ES-I3 (cell line): ENCODE data around the gene LY6G6D.

Source experiments
- H3K36me3 ChIP-seq: 2 replicates; pipeline ENCODE4 v1.6.1; 2013; ENCODE audit warnings: mild to moderate bottlenecking, low read length, control low read depth, moderate library complexity; ENCODE audit not compliant: insufficient read depth
- H3K4me1 ChIP-seq: 2 replicates; pipeline ENCODE4 v1.6.1; 2013; ENCODE audit warnings: mild to moderate bottlenecking, control low read depth, low read length; ENCODE audit not compliant: insufficient read depth
- H3K9ac ChIP-seq: 2 replicates; pipeline ENCODE4 v1.6.1; 2013; ENCODE audit warnings: low read depth, mild to moderate bottlenecking, low read length, moderate library complexity
- H3K9me3 ChIP-seq: 2 replicates; pipeline ENCODE4 v1.6.1; 2013; ENCODE audit warnings: mild to moderate bottlenecking, low read length, moderate library complexity; ENCODE audit not compliant: control insufficient read depth, insufficient read depth

Gene LY6G6D

GRCh38 chr6:31742894-31743293, 27.7 kb downstream of the LY6G6D start:
- no peaks in the 10 kb centered on the region for H3K9me3 ChIP-seq
- H3K36me3 ChIP-seq = peaks cover 22% of the 10 kb centered on the region
- H3K4me1 ChIP-seq = peaks cover 9% of the 10 kb centered on the region
- no peak overlapping the region for H3K9ac ChIP-seq

- H3K9ac ChIP-seq = no peak overlapping the region
- no peaks in the 10 kb centered on the region for H3K9me3 ChIP-seq
- H3K36me3 ChIP-seq = peaks cover 22% of the 10 kb centered on the region
- no peaks in the 10 kb centered on the region for H3K4me1 ChIP-seq
Observed at GRCh38 chr6:31744422-31744821, 29.3 kb downstream of the LY6G6D start.

GRCh38 chr6:31749301-31750036, 34.3 kb downstream of the LY6G6D start:
- Histone ChIP-seq H3K9ac (no peak overlapping the region), H3K4me1 (no peaks in the 10 kb centered on the region), H3K9me3 (no peaks in the 10 kb centered on the region), H3K36me3 (peaks cover 7% of the 10 kb centered on the region)

- H3K9me3 ChIP-seq = no peaks in the 10 kb centered on the region
- peaks cover 5% of the 10 kb centered on the region for H3K36me3 ChIP-seq
- H3K4me1 ChIP-seq = no peaks in the 10 kb centered on the region
- H3K9ac ChIP-seq = no peak overlapping the region
Observed at GRCh38 chr6:31750411-31751022, 35.4 kb downstream of the LY6G6D start.

- H3K4me1 ChIP-seq = no peaks in the 10 kb centered on the region
- no peaks in the 10 kb centered on the region; the same call in 1 of the 2 replicates for H3K36me3 ChIP-seq
- H3K9ac ChIP-seq = no peak overlapping the region
- no peaks in the 10 kb centered on the region for H3K9me3 ChIP-seq
Observed at GRCh38 chr6:31752739-31753319, 37.7 kb downstream of the LY6G6D start.

- no peaks in the 10 kb centered on the region for H3K9me3 ChIP-seq
- no peak overlapping the region for H3K9ac ChIP-seq
- H3K4me1 ChIP-seq = peaks cover 4% of the 10 kb centered on the region
- peaks cover 5% of the 10 kb centered on the region; the same call in 1 of the 2 replicates for H3K36me3 ChIP-seq
Observed at GRCh38 chr6:31758281-31758680, 43.1 kb downstream of the LY6G6D start.

GRCh38 chr6:31760790-31761189, 45.6 kb downstream of the LY6G6D start:
- Histone ChIP-seq H3K9ac (no peak overlapping the region), H3K36me3 (peaks cover 5% of the 10 kb centered on the region; the same call in 1 of the 2 replicates), H3K4me1 (peaks cover 6% of the 10 kb centered on the region), H3K9me3 (no peaks in the 10 kb centered on the region)

- Histone ChIP-seq H3K9ac (no peak overlapping the region), H3K9me3 (no peaks in the 10 kb centered on the region), H3K36me3 (peaks cover 5% of the 10 kb centered on the region; the same call in 1 of the 2 replicates)
Observed at GRCh38 chr6:31761343-31761742, 46.2 kb downstream of the LY6G6D start.

GRCh38 chr6:31762356-31762755, 47.2 kb downstream of the LY6G6D start, which contains the start of gene SAPCD1:
Gene SAPCD1, plus strand, starts transcription at chr6:31762656. Its CDS starts 399 bp downstream, at chr6:31763055.
- Histone ChIP-seq H3K36me3 (peaks cover 5% of the 10 kb centered on the region; the same call in 1 of the 2 replicates), H3K9me3 (no peaks in the 10 kb centered on the region), H3K9ac (no peak within 1 kb of the TSS)

More at GRCh38 chr6:31761343-31761742, 46.2 kb downstream of the LY6G6D start:
- peaks cover 6% of the 10 kb centered on the region for H3K4me1 ChIP-seq

GRCh38 chr6:31762878-31763618, 47.9 kb downstream of the LY6G6D start:
- Histone ChIP-seq H3K36me3 (peaks cover 5% of the 10 kb centered on the region; the same call in 1 of the 2 replicates), H3K4me1 (peaks cover 6% of the 10 kb centered on the region), H3K9me3 (no peaks in the 10 kb centered on the region), H3K9ac (no peak overlapping the region)

More at GRCh38 chr6:31762356-31762755, 47.2 kb downstream of the LY6G6D start, which contains the start of gene SAPCD1:
- H3K4me1 ChIP-seq = peaks cover 6% of the 10 kb centered on the region

- peaks cover 5% of the 10 kb centered on the region; the same call in 1 of the 2 replicates for H3K36me3 ChIP-seq
- H3K9me3 ChIP-seq = no peaks in the 10 kb centered on the region
Observed at GRCh38 chr6:31763619-31763940, 48.4 kb downstream of the LY6G6D start.

GRCh38 chr6:31764198-31764597, 49.0 kb downstream of the LY6G6D start:
- Histone ChIP-seq H3K9ac (no peak overlapping the region), H3K36me3 (peaks cover 5% of the 10 kb centered on the region; the same call in 1 of the 2 replicates), H3K4me1 (peaks cover 6% of the 10 kb centered on the region), H3K9me3 (no peaks in the 10 kb centered on the region)

More at GRCh38 chr6:31763619-31763940, 48.4 kb downstream of the LY6G6D start:
- peaks cover 6% of the 10 kb centered on the region for H3K4me1 ChIP-seq
- H3K9ac ChIP-seq = no peak overlapping the region

- peak overlapping the region; percentile 49; the same call in 1 of the 2 replicates for H3K9ac ChIP-seq
- H3K4me1 ChIP-seq = peaks cover 6% of the 10 kb centered on the region
- H3K36me3 ChIP-seq = peaks cover under 1% of the 10 kb centered on the region; the same call in 1 of the 2 replicates
- H3K9me3 ChIP-seq = no peaks in the 10 kb centered on the region
Observed at GRCh38 chr6:31765559-31765909, 50.4 kb downstream of the LY6G6D start.
